ENCODE data around the gene DAPK2.

DAPK2 gene

GRCh38 chr15:64052925-64053491, 6.7 kb upstream of the DAPK2 start:
- no peak for DNase-seq

GRCh38 chr15:64051407-64052259, 5.3 kb upstream of the DAPK2 start:
- no peak for DNase-seq

GRCh38 chr15:64051093-64051402, 4.8 kb upstream of the DAPK2 start:
- DNase-seq, result no peak

- no peak for DNase-seq
Observed at GRCh38 chr15:64050281-64051092, 4.2 kb upstream of the DAPK2 start.

GRCh38 chr15:64048781-64049460, 2.6 kb upstream of the DAPK2 start:
- DNase-seq, result no peak

GRCh38 chr15:64045774-64046420, 388 bp downstream of the DAPK2 start:
- no peak for DNase-seq

- DNase-seq, result no peak
Observed at GRCh38 chr15:64045101-64045435, 1.2 kb downstream of the DAPK2 start.

- DNase-seq, result no peak
Observed at GRCh38 chr15:64044300-64045100, 1.8 kb downstream of the DAPK2 start.

GRCh38 chr15:64038878-64039610, 7.2 kb downstream of the DAPK2 start:
- no peak for DNase-seq

- DNase-seq, result no peak
Observed at GRCh38 chr15:64037966-64038365, 8.3 kb downstream of the DAPK2 start.

GRCh38 chr15:64037116-64037515, 9.2 kb downstream of the DAPK2 start:
- DNase-seq, result no peak

GRCh38 chr15:64035525-64035924, 10.8 kb downstream of the DAPK2 start:
- DNase-seq, result no peak

- no peak for DNase-seq
Observed at GRCh38 chr15:64034519-64034918, 11.8 kb downstream of the DAPK2 start.

GRCh38 chr15:64032329-64032728, 14.0 kb downstream of the DAPK2 start:
- no peak for DNase-seq

- no peak for DNase-seq
Observed at GRCh38 chr15:64030123-64030522, 16.2 kb downstream of the DAPK2 start.

- DNase-seq, result no peak
Observed at GRCh38 chr15:64029633-64030032, 16.7 kb downstream of the DAPK2 start.

- DNase-seq, result no peak
Observed at GRCh38 chr15:64029110-64029509, 17.2 kb downstream of the DAPK2 start.

GRCh38 chr15:64026591-64026990, 19.7 kb downstream of the DAPK2 start:
- no peak for DNase-seq

GRCh38 chr15:64024172-64025050, 21.9 kb downstream of the DAPK2 start:
- no peak for DNase-seq

- no peak for DNase-seq
Observed at GRCh38 chr15:64023220-64023619, 23.1 kb downstream of the DAPK2 start.

All from NCI-H2081 treated with DMSO at 0.1 percent for 48 hours (cell line).